GM23338 (cell line): ENCODE measurements around the gene RASAL3. TPM values are rescaled to one million over a fixed set of nuclear protein-coding genes. Genes with fewer than 3 reads are reported as not detected.

Experiments used
- ATAC-seq: fragments of 200-7000 bp; cut with Tn5 transposase; 3 replicates; pipeline ENCODE4 v1.9.1; 2020
- DNase-seq: peaks from one replicate; pipeline ENCODE4 v3.0.0-alpha.2; 2015; ENCODE audit warnings: low spot score
- H2AFZ ChIP-seq: fragments of 200-600 bp; sonication (generic); 2 replicates; pipeline ENCODE4 v1.8.0; 2016; ENCODE audit warnings: antibody characterized with exemption, mild to moderate bottlenecking, moderate library complexity
- H3F3A ChIP-seq: fragments of 200-600 bp; sonication (generic); replicated peaks from 2 replicates; pipeline ENCODE4 v1.8.0; 2017; ENCODE audit warnings: antibody characterized with exemption, mixed run types, low read depth
- H3K27ac ChIP-seq: fragments of 200-600 bp; sonication (generic); 2 replicates; pipeline ENCODE4 v1.6.1; 2016; ENCODE audit warnings: low read depth
- H3K27me3 ChIP-seq: fragments of 200-600 bp; sonication (generic); 2 replicates; pipeline ENCODE4 v1.8.0; 2016; ENCODE audit warnings: mild to moderate bottlenecking, mixed run types, moderate library complexity; ENCODE audit not compliant: insufficient read depth
- H3K36me3 ChIP-seq: fragments of 200-600 bp; sonication (generic); 2 replicates; pipeline ENCODE4 v1.8.0; 2016; ENCODE audit warnings: mild to moderate bottlenecking; ENCODE audit not compliant: insufficient read depth
- H3K4me1 ChIP-seq: fragments of 200-600 bp; sonication (generic); 2 replicates; pipeline ENCODE4 v1.8.0; 2016; ENCODE audit warnings: mild to moderate bottlenecking, moderate library complexity; ENCODE audit not compliant: insufficient read depth
- H3K4me2 ChIP-seq: fragments of 200-600 bp; sonication (generic); 2 replicates; pipeline ENCODE4 v1.7.1; 2017; ENCODE audit warnings: mixed run types
- H3K4me3 ChIP-seq: fragments of 200-600 bp; sonication (generic); 2 replicates; pipeline ENCODE4 v1.6.1; 2016; ENCODE audit warnings: mixed run types
- H3K79me2 ChIP-seq: fragments of 200-600 bp; sonication (generic); replicated peaks from 2 replicates; pipeline ENCODE4 v1.8.0; 2017; ENCODE audit warnings: mild to moderate bottlenecking; ENCODE audit not compliant: insufficient read depth
- H3K9me2 ChIP-seq: fragments of 200-600 bp; sonication (generic); 2 replicates; pipeline ENCODE4 v1.8.0; 2017; ENCODE audit not compliant: insufficient read depth
- H4K20me1 ChIP-seq: fragments of 200-600 bp; sonication (generic); replicated peaks from 2 replicates; pipeline ENCODE4 v1.8.0; 2017; ENCODE audit warnings: mild to moderate bottlenecking; ENCODE audit not compliant: insufficient read depth
- H3K27ac Mint-ChIP-seq: 2 replicates; pipeline ENCODE4 v1.8.0; 2020; ENCODE audit warnings: inconsistent platforms, mild to moderate bottlenecking, moderate library complexity, mixed read lengths
- H3K27me3 Mint-ChIP-seq: 3 replicates; pipeline ENCODE4 v1.8.0; 2022; ENCODE audit warnings: low read depth, mild to moderate bottlenecking, moderate library complexity, mixed read lengths, inconsistent platforms; ENCODE audit not compliant: insufficient read depth, poor library complexity
- H3K36me3 Mint-ChIP-seq: 3 replicates; pipeline ENCODE4 v1.8.0; 2021; ENCODE audit warnings: low read depth, mild to moderate bottlenecking, inconsistent platforms, moderate library complexity, mixed read lengths
- H3K4me1 Mint-ChIP-seq: 3 replicates; pipeline ENCODE4 v1.8.0; 2020; ENCODE audit warnings: mild to moderate bottlenecking, inconsistent platforms, mixed read lengths
- H3K4me3 Mint-ChIP-seq: 3 replicates; pipeline ENCODE4 v1.8.0; 2021; ENCODE audit warnings: moderate library complexity, mild to moderate bottlenecking, inconsistent platforms, mixed read lengths
- H3K9me3 Mint-ChIP-seq: 3 replicates; pipeline ENCODE4 v1.8.0; 2020; ENCODE audit warnings: moderate library complexity, mild to moderate bottlenecking, inconsistent platforms, mixed read lengths
- CREB1 ChIP-seq: fragments of 250-450 bp; sonication (Bioruptor Pico); IDR thresholded peaks from 2 replicates; pipeline ENCODE4 v1.5.0; 2020; ENCODE audit warnings: low read depth, mild to moderate bottlenecking, moderate library complexity
- CTCF ChIP-seq, 2 experiments: fragments of 200-600 bp in 1 of 2; sonication (generic) in 1 of 2; conservative IDR thresholded peaks; 2 replicates each; pipeline versions ENCODE4 v1.5.1 to v1.6.1; 2016 to 2017; ENCODE audit warnings: antibody characterized with exemption in 2 of 2, low read depth in 2 of 2, mild to moderate bottlenecking in 2 of 2, moderate library complexity in 1 of 2
- ETS1 ChIP-seq: IDR thresholded peaks from 2 replicates; pipeline ENCODE4 v1.6.1; 2016; ENCODE audit warnings: antibody characterized with exemption
- EZH2 ChIP-seq: fragments of 200-600 bp; sonication (generic); IDR thresholded peaks from one replicate; pipeline ENCODE4 v1.8.0; 2017; ENCODE audit warnings: antibody characterized with exemption, mild to moderate bottlenecking, low read depth; ENCODE audit not compliant: unreplicated experiment
- EZH2phosphoT487 ChIP-seq: fragments of 200-600 bp; sonication (generic); IDR thresholded peaks from one replicate; pipeline ENCODE4 v1.8.1; 2018; ENCODE audit warnings: antibody characterized with exemption; ENCODE audit not compliant: unreplicated experiment
- JUNB ChIP-seq: IDR thresholded peaks from one replicate; pipeline ENCODE4 v1.6.1; 2016; ENCODE audit warnings: antibody characterized with exemption; ENCODE audit not compliant: unreplicated experiment
- NANOG ChIP-seq: IDR thresholded peaks from 2 replicates; pipeline ENCODE4 v1.6.1; 2016; ENCODE audit warnings: antibody characterized with exemption, borderline replicate concordance
- POLR2AphosphoS5 ChIP-seq: IDR thresholded peaks from 2 replicates; pipeline ENCODE4 v1.6.1; 2016; ENCODE audit warnings: antibody characterized with exemption, low read depth
- REST ChIP-seq: IDR thresholded peaks from one replicate; pipeline ENCODE4 v1.6.1; 2018; ENCODE audit warnings: antibody characterized with exemption; ENCODE audit not compliant: unreplicated experiment
- STAT1 ChIP-seq: IDR thresholded peaks from one replicate; pipeline ENCODE4 v1.6.1; 2016; ENCODE audit warnings: antibody characterized with exemption; ENCODE audit not compliant: unreplicated experiment
- ZNF114 ChIP-seq: fragments of 250-450 bp; sonication (Bioruptor Pico); IDR thresholded peaks from 2 replicates; pipeline ENCODE4 v1.5.0; 2020; ENCODE audit warnings: mild to moderate bottlenecking, moderate library complexity
- ZNF331 ChIP-seq: fragments of 250-450 bp; sonication (Bioruptor Pico); IDR thresholded peaks from 2 replicates; pipeline ENCODE4 v1.5.0; 2020; ENCODE audit warnings: low read depth, mild to moderate bottlenecking, moderate library complexity
- ZNF462 ChIP-seq: fragments of 250-450 bp; sonication (Bioruptor Pico); IDR thresholded peaks from 2 replicates; pipeline ENCODE4 v1.5.0; 2020; ENCODE audit warnings: mild to moderate bottlenecking, moderate library complexity
- polyA plus RNA-seq: library from polyadenylated mRNA; unstranded; fragments of >200 nt; fragmentation: Nextera tagmentation; extraction: Ambion mirVana; gene quantifications from 2 replicates; pipeline ENCODE4 v1.2.1, GENCODE V29; 2016
- total RNA-seq: library from RNA; depleted of rRNA; stranded (reverse); fragments of >200 nt; shearing (Covaris generic); gene quantifications from 2 replicates; pipeline ENCODE4 v1.2.3, GENCODE V29; 2014

RASAL3 gene
- total and polyA plus RNA-seq, 2 experiments from 2014 or later: 1.8 to 1.9 TPM

- H3K4me1 ChIP-seq: no peaks in the 10 kb centered on the region; the same call in 1 of the 2 replicates
- H3K36me3 Mint-ChIP-seq: no peaks in the 10 kb centered on the region
- no peak overlapping the region for H3K27ac ChIP-seq
- peak overlapping the region; percentile 71; the same call in 1 of the 2 replicates for H3K4me3 ChIP-seq
- H3K27me3 Mint-ChIP-seq: peaks cover 39% of the 10 kb centered on the region
- H3K9me3 Mint-ChIP-seq: peaks cover 25% of the 10 kb centered on the region
- no peaks in the 10 kb centered on the region for H3K36me3 ChIP-seq
- no peaks in the 10 kb centered on the region for H3K9me2 ChIP-seq
- no peak for DNase-seq
- no peak overlapping the region for H3K27ac Mint-ChIP-seq
- H3K4me2 ChIP-seq: peak overlapping the region; percentile 84
- H3K4me3 Mint-ChIP-seq: peak overlapping the region; percentile 68
- peak overlapping the region; percentile 91; the same call in 1 of the 2 replicates for H2AFZ ChIP-seq
- H3F3A ChIP-seq: no peaks in the 10 kb centered on the region; the same call in 1 of the 2 replicates
- no peak for TF ChIP-seq NANOG
- no peak for TF ChIP-seq ETS1
- TF ChIP-seq ZNF462 (CRISPR knock-in tag): no peak
- no peak for TF ChIP-seq STAT1
- TF ChIP-seq EZH2phosphoT487: no peak
- TF ChIP-seq JUNB: no peak
- no peak for TF ChIP-seq ZNF114 (CRISPR knock-in tag)
- TF ChIP-seq POLR2AphosphoS5: no peak
- TF ChIP-seq REST: no peak
- no peak for TF ChIP-seq EZH2
- TF ChIP-seq CREB1 (CRISPR knock-in tag): no peak
- no peak for TF ChIP-seq CTCF (conservative IDR thresholded peaks at IDR 0.05; ENCODE audit: low read depth in 2 of 2)
- TF ChIP-seq ZNF331: no peak
- peaks cover 55% of the 10 kb centered on the region for H3K27me3 ChIP-seq
- no peak for ATAC-seq
- H3K4me1 Mint-ChIP-seq: peaks cover 5% of the 10 kb centered on the region; the same call in 1 of the 3 replicates
- H3K79me2 ChIP-seq: no peaks in the 10 kb centered on the region
- H4K20me1 ChIP-seq: no peaks in the 10 kb centered on the region
Measured at GRCh38 chr19:15468675-15469512, 4.5 kb upstream of the RASAL3 start.
